ENCODE measurements around the gene TMPO.
A peak's percentile ranks its signal among the peaks of the same experiment; 100 is the strongest.
"Not testable (repeated sequence)": the region's sequence is repeated elsewhere in the genome, so short reads cannot be mapped to it uniquely, and the experiment has no call there.

The TMPO gene

GRCh38 chr12:98490501-98491453 is 24.6 kb upstream of the TMPO start:
- peak; percentile 69 for DNase-seq (ENCODE audit: low spot score)
- H3K27ac ChIP-seq, result peak overlapping the region; percentile 58
- peak; percentile 91 for TF ChIP-seq CTCF (conservative IDR thresholded peaks at IDR 0.05; ENCODE audit: low read depth)
- CTCF ChIA-PET, result interaction anchor here (0.6 to 1.4 kb wide), 9 partner anchors 9 to 73 kb away, joined by 3 to 7 read pairs (median 3); partner anchors contain the start of gene TMPO
- POLR2A ChIA-PET (ENCODE audit: low non-redundant PET), result interaction anchor here (0.7 kb wide), 1 partner anchor 24 kb away, joined by 5 read pairs; the partner anchor contains the start of gene TMPO

GRCh38 chr12:98492580-98493140 is 22.7 kb upstream of the TMPO start:
- DNase-seq (ENCODE audit: low spot score), result no peak
- TF ChIP-seq CTCF (conservative IDR thresholded peaks at IDR 0.05; ENCODE audit: low read depth), result no peak
- H3K27ac ChIP-seq, result no peak overlapping the region
- ChIA-PET POLR2A (ENCODE audit: low non-redundant PET) (no interaction called here), CTCF (interaction anchor here (0.6 kb wide), 1 partner anchor 248 kb away, joined by 5 read pairs; no protein-coding TSS in a partner anchor)

GRCh38 chr12:98501266-98501629 is 14.1 kb upstream of the TMPO start:
- CTCF ChIA-PET; DNase-seq (ENCODE audit: low spot score); POLR2A ChIA-PET (ENCODE audit: low non-redundant PET): not testable (repeated sequence)
- peak overlapping the region; percentile 15; the same call in 1 of the 2 replicates for H3K27ac ChIP-seq

- ChIA-PET CTCF (interaction anchor here (0.6 to 1.0 kb wide), 2 partner anchors 12 to 81 kb away, joined by 3 read pairs; no protein-coding TSS in a partner anchor), POLR2A (ENCODE audit: low non-redundant PET) (no interaction called here)
- DNase-seq (ENCODE audit: low spot score), result peak; percentile 79
- no peak for TF ChIP-seq CTCF (conservative IDR thresholded peaks at IDR 0.05; ENCODE audit: low read depth)
- H3K27ac ChIP-seq, result peak overlapping the region; percentile 97
Measured at GRCh38 chr12:98503342-98503591, 12.1 kb upstream of the TMPO start.

DNA sequence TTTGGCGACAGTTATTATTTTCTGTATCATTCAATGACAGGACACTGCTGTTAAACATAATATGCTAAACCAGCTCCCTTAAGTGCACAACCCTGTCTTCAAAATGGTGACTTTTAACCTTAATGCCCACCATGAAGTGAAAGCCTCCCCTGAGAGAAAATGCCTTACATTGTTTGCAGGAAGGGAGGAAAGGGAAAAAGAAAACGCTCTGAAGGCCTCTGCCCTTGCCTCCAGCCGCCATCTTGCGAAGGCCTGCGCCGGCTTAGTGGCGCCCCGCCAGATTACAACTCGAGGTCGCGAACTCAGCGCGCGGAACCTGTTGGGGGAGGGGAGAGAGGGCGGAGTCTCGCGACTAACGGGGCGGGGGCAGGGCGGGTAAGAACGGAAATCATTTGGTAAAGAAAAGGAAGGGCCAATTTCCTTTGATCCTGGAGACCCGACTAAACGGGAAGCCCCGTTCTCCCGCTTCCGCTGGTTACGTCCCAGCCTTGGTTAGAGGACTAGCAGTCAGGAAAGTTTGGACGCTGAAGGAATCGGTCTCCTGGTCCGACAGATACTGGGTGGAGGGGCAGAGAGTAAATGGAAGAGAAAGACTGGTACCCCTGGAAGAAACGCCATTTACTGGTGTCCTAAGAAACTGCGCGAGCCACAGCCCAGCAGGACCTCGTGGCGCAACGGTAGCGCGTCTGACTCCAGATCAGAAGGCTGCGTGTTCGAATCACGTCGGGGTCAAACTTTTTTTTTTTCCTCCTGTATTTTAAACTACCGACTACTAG is 11.6 kb upstream of the TMPO start:
- TF ChIP-seq CTCF (conservative IDR thresholded peaks at IDR 0.05; ENCODE audit: low read depth), result no peak
- ChIA-PET CTCF (interaction anchor here (0.6 to 1.0 kb wide), 2 partner anchors 13 to 82 kb away, joined by 3 read pairs; no protein-coding TSS in a partner anchor), POLR2A (ENCODE audit: low non-redundant PET) (no interaction called here)
- DNase-seq (ENCODE audit: low spot score), result peak; percentile 85
- peak overlapping the region; percentile 97 for H3K27ac ChIP-seq

DNA sequence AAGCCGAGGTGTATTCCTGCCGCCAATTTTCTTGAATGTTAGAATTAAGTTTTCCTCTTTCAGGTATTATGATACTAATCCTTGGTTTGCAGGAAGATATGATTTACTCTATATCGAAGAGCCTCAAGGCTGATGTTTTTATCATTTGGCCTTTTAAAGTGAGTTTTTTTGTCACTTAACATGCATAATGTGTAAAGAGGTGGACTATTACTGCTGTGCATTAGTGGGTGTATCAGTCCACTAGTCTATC is 11.1 kb upstream of the TMPO start:
- no peak for DNase-seq (ENCODE audit: low spot score)
- peak overlapping the region; percentile 97 for H3K27ac ChIP-seq
- no peak for TF ChIP-seq CTCF (conservative IDR thresholded peaks at IDR 0.05; ENCODE audit: low read depth)
- ChIA-PET POLR2A (ENCODE audit: low non-redundant PET) (interaction anchor here (0.6 kb wide), 1 partner anchor 86 kb away, joined by 4 read pairs; no protein-coding TSS in a partner anchor), CTCF (no interaction called here)
